ENCODE data around the gene ATG13. TPM values are rescaled to one million over a fixed set of nuclear protein-coding genes. Genes with fewer than 3 reads are reported as not detected.

The ATG13 gene
- polyA plus RNA-seq, 1 donor from 2014 or later, result 21.1 TPM

- Histone ChIP-seq H3K79me2 (replicated peaks; ENCODE audit: insufficient read depth, low read length) (peaks cover 16% of the 10 kb centered on the region), H3K27me3 (ENCODE audit: insufficient read depth, low read depth, low read length) (no peaks in the 10 kb centered on the region), H4K20me1 (ENCODE audit: insufficient read depth) (no peaks in the 10 kb centered on the region), H3K9me3 (ENCODE audit: low read length) (no peaks in the 10 kb centered on the region), H3F3A (ENCODE audit: insufficient read depth, low read length, poor library complexity, severe bottlenecking) (no peaks in the 10 kb centered on the region), H3K27ac (ENCODE audit: low read length) (no peak overlapping the region), H2AFZ (ENCODE audit: low read depth, low read length) (no peak overlapping the region), H3K9me2 (ENCODE audit: insufficient read depth, low read length) (no peaks in the 10 kb centered on the region), H3K4me3 (ENCODE audit: low read length) (no peak overlapping the region), H3K36me3 (ENCODE audit: insufficient read depth, low read length) (no peaks in the 10 kb centered on the region), H3K9ac (ENCODE audit: low read length) (no peak overlapping the region), H3K4me2 (ENCODE audit: low read length) (no peak overlapping the region)
- TF ChIP-seq SMC3 (conservative IDR thresholded peaks at IDR 0.05; ENCODE audit: poor library complexity) (no peak), TAF1 (IDR thresholded peaks at IDR 0.05; ENCODE audit: low read depth) (no peak)
These were observed 78.8 kb downstream of the ATG13 start for GRCh38 chr11:46696212-46696558.

DNA sequence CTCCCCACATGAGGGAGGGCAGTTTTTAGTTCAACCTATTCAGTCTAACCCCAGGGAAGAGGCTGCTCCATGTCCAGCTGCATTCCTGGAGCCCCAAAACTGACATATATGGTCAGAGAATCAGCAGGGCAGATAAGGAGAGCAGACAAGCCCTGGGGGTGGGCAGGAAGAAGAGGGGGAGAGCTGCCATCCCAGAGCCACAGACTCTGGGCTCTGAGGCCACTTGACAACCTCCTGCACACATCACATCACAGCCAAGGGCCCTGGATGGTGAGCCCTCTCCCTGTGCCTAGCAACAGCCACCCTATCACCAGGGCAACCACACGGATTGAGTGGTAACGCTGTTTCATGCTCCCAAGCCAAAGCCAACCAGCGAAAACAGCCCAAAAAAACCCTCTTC lies 80.0 kb downstream of the ATG13 start:
- H3F3A ChIP-seq (ENCODE audit: insufficient read depth, low read length, poor library complexity, severe bottlenecking), result no peaks in the 10 kb centered on the region
- no peak overlapping the region for H3K4me3 ChIP-seq (ENCODE audit: low read length)
- TF ChIP-seq EZH2 (IDR thresholded peaks at IDR 0.05; ENCODE audit: borderline replicate concordance, insufficient read depth, low read length, poor library complexity, severe bottlenecking), result no peak
- no peak for TF ChIP-seq POLR2AphosphoS5 (IDR thresholded peaks at IDR 0.05)
- no peak for TF ChIP-seq EP300 (conservative IDR thresholded peaks at IDR 0.05; ENCODE audit: poor library complexity, severe bottlenecking)
- TF ChIP-seq MXI1 (conservative IDR thresholded peaks at IDR 0.05; ENCODE audit: poor library complexity, severe bottlenecking), result no peak
- TF ChIP-seq CTCF (IDR thresholded peaks at IDR 0.05; ENCODE audit: poor library complexity, severe bottlenecking), result no peak
- H3K9me2 ChIP-seq (ENCODE audit: insufficient read depth, low read length), result no peaks in the 10 kb centered on the region
- H3K4me2 ChIP-seq (ENCODE audit: low read length), result no peak overlapping the region
- no peaks in the 10 kb centered on the region for H3K9me3 ChIP-seq (ENCODE audit: low read length)
- H3K9ac ChIP-seq (ENCODE audit: low read length), result no peak overlapping the region
- peaks cover 24% of the 10 kb centered on the region for H3K79me2 ChIP-seq (replicated peaks; ENCODE audit: insufficient read depth, low read length)
- H3K36me3 ChIP-seq (ENCODE audit: insufficient read depth, low read length), result no peaks in the 10 kb centered on the region
- no peaks in the 10 kb centered on the region for H3K27me3 ChIP-seq (ENCODE audit: insufficient read depth, low read depth, low read length)
- H2AFZ ChIP-seq (ENCODE audit: low read depth, low read length), result no peak overlapping the region
- H3K27ac ChIP-seq (ENCODE audit: low read length), result no peak overlapping the region
- H4K20me1 ChIP-seq (ENCODE audit: insufficient read depth), result no peaks in the 10 kb centered on the region

GRCh38 chr11:46697723-46698122 lies 80.4 kb downstream of the ATG13 start:
- H3K9ac ChIP-seq (ENCODE audit: low read length), result no peak overlapping the region
- H3F3A ChIP-seq (ENCODE audit: insufficient read depth, low read length, poor library complexity, severe bottlenecking), result no peaks in the 10 kb centered on the region
- no peaks in the 10 kb centered on the region for H3K36me3 ChIP-seq (ENCODE audit: insufficient read depth, low read length)
- peaks cover 28% of the 10 kb centered on the region for H3K79me2 ChIP-seq (replicated peaks; ENCODE audit: insufficient read depth, low read length)
- H3K27me3 ChIP-seq (ENCODE audit: insufficient read depth, low read depth, low read length), result no peaks in the 10 kb centered on the region
- no peak for TF ChIP-seq EP300 (conservative IDR thresholded peaks at IDR 0.05; ENCODE audit: poor library complexity, severe bottlenecking)
- H2AFZ ChIP-seq (ENCODE audit: low read depth, low read length), result no peak overlapping the region
- H4K20me1 ChIP-seq (ENCODE audit: insufficient read depth), result no peaks in the 10 kb centered on the region
- no peak overlapping the region for H3K4me3 ChIP-seq (ENCODE audit: low read length)
- H3K27ac ChIP-seq (ENCODE audit: low read length), result no peak overlapping the region
- H3K4me2 ChIP-seq (ENCODE audit: low read length), result no peak overlapping the region
- H3K9me3 ChIP-seq (ENCODE audit: low read length), result no peaks in the 10 kb centered on the region
- H3K9me2 ChIP-seq (ENCODE audit: insufficient read depth, low read length), result no peaks in the 10 kb centered on the region

GRCh38 chr11:46698597-46698996 lies 81.2 kb downstream of the ATG13 start:
- H3K4me3 ChIP-seq (ENCODE audit: low read length), result peak overlapping the region; percentile 88
- no peaks in the 10 kb centered on the region for H3F3A ChIP-seq (ENCODE audit: insufficient read depth, low read length, poor library complexity, severe bottlenecking)
- peaks cover 29% of the 10 kb centered on the region for H3K79me2 ChIP-seq (replicated peaks; ENCODE audit: insufficient read depth, low read length)
- no peak overlapping the region for H3K4me2 ChIP-seq (ENCODE audit: low read length)
- H2AFZ ChIP-seq (ENCODE audit: low read depth, low read length), result no peak overlapping the region
- H3K9ac ChIP-seq (ENCODE audit: low read length), result no peak overlapping the region
- no peak overlapping the region for H3K27ac ChIP-seq (ENCODE audit: low read length)
- no peaks in the 10 kb centered on the region for H3K27me3 ChIP-seq (ENCODE audit: insufficient read depth, low read depth, low read length)
- TF ChIP-seq EZH2 (IDR thresholded peaks at IDR 0.05; ENCODE audit: borderline replicate concordance, insufficient read depth, low read length, poor library complexity, severe bottlenecking) (no peak), CTCF (IDR thresholded peaks at IDR 0.05; ENCODE audit: poor library complexity, severe bottlenecking) (no peak), RAD21 (conservative IDR thresholded peaks at IDR 0.05) (no peak), POLR2AphosphoS5 (IDR thresholded peaks at IDR 0.05) (no peak), EP300 (conservative IDR thresholded peaks at IDR 0.05; ENCODE audit: poor library complexity, severe bottlenecking) (no peak), TAF1 (IDR thresholded peaks at IDR 0.05; ENCODE audit: low read depth) (no peak)
- TF ChIP-seq, protein P1, sequence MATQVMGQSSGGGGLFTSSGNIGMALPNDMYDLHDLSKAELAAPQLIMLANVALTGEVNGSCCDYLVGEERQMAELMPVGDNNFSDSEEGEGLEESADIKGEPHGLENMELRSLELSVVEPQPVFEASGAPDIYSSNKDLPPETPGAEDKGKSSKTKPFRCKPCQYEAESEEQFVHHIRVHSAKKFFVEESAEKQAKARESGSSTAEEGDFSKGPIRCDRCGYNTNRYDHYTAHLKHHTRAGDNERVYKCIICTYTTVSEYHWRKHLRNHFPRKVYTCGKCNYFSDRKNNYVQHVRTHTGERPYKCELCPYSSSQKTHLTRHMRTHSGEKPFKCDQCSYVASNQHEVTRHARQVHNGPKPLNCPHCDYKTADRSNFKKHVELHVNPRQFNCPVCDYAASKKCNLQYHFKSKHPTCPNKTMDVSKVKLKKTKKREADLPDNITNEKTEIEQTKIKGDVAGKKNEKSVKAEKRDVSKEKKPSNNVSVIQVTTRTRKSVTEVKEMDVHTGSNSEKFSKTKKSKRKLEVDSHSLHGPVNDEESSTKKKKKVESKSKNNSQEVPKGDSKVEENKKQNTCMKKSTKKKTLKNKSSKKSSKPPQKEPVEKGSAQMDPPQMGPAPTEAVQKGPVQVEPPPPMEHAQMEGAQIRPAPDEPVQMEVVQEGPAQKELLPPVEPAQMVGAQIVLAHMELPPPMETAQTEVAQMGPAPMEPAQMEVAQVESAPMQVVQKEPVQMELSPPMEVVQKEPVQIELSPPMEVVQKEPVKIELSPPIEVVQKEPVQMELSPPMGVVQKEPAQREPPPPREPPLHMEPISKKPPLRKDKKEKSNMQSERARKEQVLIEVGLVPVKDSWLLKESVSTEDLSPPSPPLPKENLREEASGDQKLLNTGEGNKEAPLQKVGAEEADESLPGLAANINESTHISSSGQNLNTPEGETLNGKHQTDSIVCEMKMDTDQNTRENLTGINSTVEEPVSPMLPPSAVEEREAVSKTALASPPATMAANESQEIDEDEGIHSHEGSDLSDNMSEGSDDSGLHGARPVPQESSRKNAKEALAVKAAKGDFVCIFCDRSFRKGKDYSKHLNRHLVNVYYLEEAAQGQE (IDR thresholded peaks at IDR 0.05; ENCODE audit: borderline replicate concordance), result no peak
- no peaks in the 10 kb centered on the region for H3K9me2 ChIP-seq (ENCODE audit: insufficient read depth, low read length)
- H3K9me3 ChIP-seq (ENCODE audit: low read length), result no peaks in the 10 kb centered on the region
- H3K36me3 ChIP-seq (ENCODE audit: insufficient read depth, low read length), result no peaks in the 10 kb centered on the region
- no peaks in the 10 kb centered on the region for H4K20me1 ChIP-seq (ENCODE audit: insufficient read depth)
